H9 (cell line): ENCODE measurements around the gene GIPC2. TPM values are rescaled to one million over a fixed set of nuclear protein-coding genes. Genes with fewer than 3 reads are reported as not detected.

Source experiments
- DNase-seq: peaks from one replicate; pipeline ENCODE4 v3.0.0-alpha.2; 2017
- H2AFZ ChIP-seq: one replicate; pipeline ENCODE4 v1.6.1; 2013; ENCODE audit warnings: mild to moderate bottlenecking, low read length, control low read depth, moderate library complexity
- H2AK5ac ChIP-seq: 2 replicates; pipeline ENCODE4 v1.6.1; 2013; ENCODE audit warnings: low read length, control low read depth, mixed read lengths; ENCODE audit not compliant: insufficient read length
- H2BK120ac ChIP-seq: one replicate; pipeline ENCODE4 v1.6.1; 2013; ENCODE audit warnings: low read depth, mild to moderate bottlenecking, low read length, control low read depth, inconsistent platforms; ENCODE audit not compliant: poor library complexity, severe bottlenecking
- H2BK12ac ChIP-seq: 2 replicates; pipeline ENCODE4 v1.6.1; 2013; ENCODE audit warnings: low read length, control low read depth, mixed read lengths, low read depth; ENCODE audit not compliant: insufficient read length
- H2BK15ac ChIP-seq: 2 replicates; pipeline ENCODE4 v1.6.1; 2013; ENCODE audit warnings: low read depth, low read length, control low read depth
- H2BK20ac ChIP-seq: one replicate; pipeline ENCODE4 v1.6.1; 2013; ENCODE audit warnings: low read depth, mild to moderate bottlenecking, low read length, control low read depth, inconsistent platforms; ENCODE audit not compliant: poor library complexity, severe bottlenecking
- H2BK5ac ChIP-seq: 2 replicates; pipeline ENCODE4 v1.6.1; 2013; ENCODE audit warnings: low read length, control low read depth, mixed read lengths; ENCODE audit not compliant: insufficient read length
- H3K14ac ChIP-seq: 2 replicates; pipeline ENCODE4 v1.6.1; 2013; ENCODE audit warnings: low read length, control low read depth; ENCODE audit not compliant: insufficient read depth
- H3K18ac ChIP-seq: 2 replicates; pipeline ENCODE4 v1.6.1; 2013; ENCODE audit warnings: low read depth, mild to moderate bottlenecking, mixed read lengths, low read length, control low read depth; ENCODE audit not compliant: insufficient read length
- H3K23ac ChIP-seq: 2 replicates; pipeline ENCODE4 v1.6.1; 2013; ENCODE audit warnings: low read length, control low read depth, mixed read lengths, low read depth; ENCODE audit not compliant: insufficient read length
- H3K23me2 ChIP-seq: 2 replicates; pipeline ENCODE4 v1.6.1; 2013; ENCODE audit warnings: low read depth, mild to moderate bottlenecking, mixed read lengths, low read length, control low read depth; ENCODE audit not compliant: insufficient read length, poor library complexity, severe bottlenecking
- H3K27ac ChIP-seq: 2 replicates; pipeline ENCODE4 v1.5.1; 2013; ENCODE audit warnings: low read length, control low read depth, mixed read lengths, low read depth; ENCODE audit not compliant: insufficient read length
- H3K27me3 ChIP-seq: 2 replicates; pipeline ENCODE4 v1.6.1; 2013; ENCODE audit warnings: low read length, control low read depth, inconsistent platforms; ENCODE audit not compliant: insufficient read depth
- H3K4ac ChIP-seq: 2 replicates; pipeline ENCODE4 v1.6.1; 2013; ENCODE audit warnings: low read depth, mild to moderate bottlenecking, control low read depth, inconsistent platforms, low read length, moderate library complexity
- H3K4me1 ChIP-seq: 2 replicates; pipeline ENCODE4 v1.6.1; 2013; ENCODE audit warnings: low read length, control low read depth, inconsistent platforms; ENCODE audit not compliant: insufficient read depth
- H3K4me2 ChIP-seq: 2 replicates; pipeline ENCODE4 v1.6.1; 2013; ENCODE audit warnings: low read length, control low read depth, mixed read lengths; ENCODE audit not compliant: insufficient read length, insufficient read depth
- H3K56ac ChIP-seq: 2 replicates; pipeline ENCODE4 v1.6.1; 2013; ENCODE audit warnings: low read depth, mild to moderate bottlenecking, mixed read lengths, low read length, control low read depth; ENCODE audit not compliant: insufficient read length
- H3K79me1 ChIP-seq: 2 replicates; pipeline ENCODE4 v1.6.1; 2013; ENCODE audit warnings: low read depth, mild to moderate bottlenecking, moderate library complexity, low read length, control low read depth, inconsistent platforms; ENCODE audit not compliant: insufficient read depth, poor library complexity, severe bottlenecking
- H3K79me2 ChIP-seq: 2 replicates; pipeline ENCODE4 v1.6.1; 2013; ENCODE audit warnings: low read length, control low read depth, inconsistent platforms; ENCODE audit not compliant: insufficient read depth
- H3K9ac ChIP-seq: 2 replicates; pipeline ENCODE4 v1.6.1; 2013; ENCODE audit warnings: low read length, control low read depth, mixed read lengths; ENCODE audit not compliant: insufficient read length; ENCODE audit errors: extremely low read depth
- H3K9me3 ChIP-seq: one replicate; pipeline ENCODE4 v1.6.1; 2013; ENCODE audit warnings: low read depth, low read length, inconsistent platforms; ENCODE audit not compliant: control insufficient read depth
- H3T11ph ChIP-seq: one replicate; pipeline ENCODE4 v1.6.1; 2013; ENCODE audit warnings: mild to moderate bottlenecking, low read length, control low read depth, inconsistent platforms
- H4K20me1 ChIP-seq: one replicate; pipeline ENCODE4 v1.6.1; 2013; ENCODE audit not compliant: control insufficient read depth, insufficient read length, insufficient read depth
- H4K5ac ChIP-seq: 2 replicates; pipeline ENCODE4 v1.6.1; 2013; ENCODE audit warnings: low read depth, mild to moderate bottlenecking, mixed read lengths, low read length, control low read depth; ENCODE audit not compliant: insufficient read length
- H4K8ac ChIP-seq: replicated peaks from 2 replicates; pipeline ENCODE4 v1.6.1; 2013; ENCODE audit warnings: low read length, control low read depth, mixed read lengths, low read depth; ENCODE audit not compliant: insufficient read length
- H4K91ac ChIP-seq: 2 replicates; pipeline ENCODE4 v1.6.1; 2013; ENCODE audit warnings: low read depth, mild to moderate bottlenecking, moderate library complexity, mixed read lengths, low read length, control low read depth; ENCODE audit not compliant: insufficient read length
- H3K27ac Mint-ChIP-seq, 3 experiments: 2 replicates in 2 of 3; 3 replicates in 1 of 3; pipeline ENCODE4 v1.8.0; 2020 to 2021; ENCODE audit warnings: mixed read lengths in 3 of 3, mild to moderate bottlenecking in 1 of 3, moderate library complexity in 1 of 3
- H3K27me3 Mint-ChIP-seq: 2 replicates; pipeline ENCODE4 v1.8.0; 2021; ENCODE audit warnings: low read depth, mild to moderate bottlenecking, moderate library complexity, mixed read lengths
- H3K36me3 Mint-ChIP-seq, 3 experiments: 2 replicates in 2 of 3; 3 replicates in 1 of 3; pipeline ENCODE4 v1.8.0; 2020 to 2021; ENCODE audit warnings: low read depth in 3 of 3, mixed read lengths in 3 of 3; ENCODE audit not compliant: insufficient read depth in 1 of 3
- H3K4me1 Mint-ChIP-seq, 2 experiments: 2 replicates each; pipeline ENCODE4 v1.8.0; 2020; ENCODE audit warnings: mixed read lengths in 2 of 2
- H3K4me3 Mint-ChIP-seq, 2 experiments: 2 replicates in 1 of 2; 3 replicates in 1 of 2; pipeline ENCODE4 v1.8.0; 2020 to 2021; ENCODE audit warnings: mild to moderate bottlenecking in 2 of 2, mixed read lengths in 2 of 2, moderate library complexity in 1 of 2
- H3K9me3 Mint-ChIP-seq, 2 experiments: 2 replicates in 1 of 2; 3 replicates in 1 of 2; pipeline ENCODE4 v1.8.0; 2020; ENCODE audit warnings: mild to moderate bottlenecking in 2 of 2, mixed read lengths in 2 of 2, moderate library complexity in 1 of 2
- CTCF ChIP-seq: fragments of 200-600 bp; sonication (generic); conservative IDR thresholded peaks from 3 replicates; pipeline ENCODE4 v1.8.0; 2021; ENCODE audit warnings: antibody characterized with exemption, mild to moderate bottlenecking
- WGBS: extraction: QIAGEN DNeasy Blood & Tissue Kit; methylation state at CpG from one replicate; pipeline ENCODE4 v1.1.7; 2013; ENCODE audit warnings: missing lambda C conversion rate, low lambda C conversion rate, mixed read lengths; ENCODE audit not compliant: insufficient read length; ENCODE audit errors: extremely low coverage; 5-methylcytosine and 5-hydroxymethylcytosine counted together
- total RNA-seq: library from RNA; stranded (reverse); gene quantifications from 2 replicates; pipeline ENCODE4 v1.2.1, GENCODE V29; 2021

GIPC2 gene
- total RNA-seq, 1 experiment from 2014 or later = 0.85 TPM

- H3K23ac ChIP-seq = no peak overlapping the region
- DNase-seq = no peak
- no peak overlapping the region for H3K4me2 ChIP-seq
- H3K14ac ChIP-seq = no peak overlapping the region
- H3K9me3 ChIP-seq = no peaks in the 10 kb centered on the region
- no peak overlapping the region for H2AFZ ChIP-seq
- no peak overlapping the region for H3T11ph ChIP-seq
- no peak overlapping the region for H3K4ac ChIP-seq
- H2BK12ac ChIP-seq = no peak overlapping the region
- no peak for TF ChIP-seq CTCF
- H4K8ac ChIP-seq = no peak overlapping the region
- H3K27ac ChIP-seq = no peak overlapping the region
- Mint-ChIP-seq H3K36me3 (no peaks in the 10 kb centered on the region), H3K27ac (no peak overlapping the region), H3K4me3 (no peak overlapping the region), H3K9me3 (no peaks in the 10 kb centered on the region), H3K27me3 (peaks cover 4% of the 10 kb centered on the region), H3K4me1 (no peaks in the 10 kb centered on the region)
- no CpG with 5 or more reads among the region's 2 CpGs for WGBS
- no peak overlapping the region for H2BK15ac ChIP-seq
- no peaks in the 10 kb centered on the region for H3K4me1 ChIP-seq
- H3K79me1 ChIP-seq = no peaks in the 10 kb centered on the region
- no peak overlapping the region for H3K9ac ChIP-seq
- H2BK20ac ChIP-seq = no peak overlapping the region
- H2BK5ac ChIP-seq = no peak overlapping the region
- no peak overlapping the region for H4K91ac ChIP-seq
- H2BK120ac ChIP-seq = no peak overlapping the region
- H3K56ac ChIP-seq = no peak overlapping the region
- H2AK5ac ChIP-seq = no peak overlapping the region
- no peaks in the 10 kb centered on the region for H3K27me3 ChIP-seq
- no peak overlapping the region for H3K18ac ChIP-seq
- H3K23me2 ChIP-seq = no peaks in the 10 kb centered on the region
- H4K5ac ChIP-seq = no peak overlapping the region
- H4K20me1 ChIP-seq = no peaks in the 10 kb centered on the region
- H3K79me2 ChIP-seq = no peaks in the 10 kb centered on the region
Observed at GRCh38 chr1:78070758-78071157, 25.0 kb downstream of the GIPC2 start.
